Liver (tissue), 2 donors: ENCODE measurements around the gene COLEC12.

Experiments used
- JUND ChIP-seq, 2 donors: IDR thresholded peaks; 2 replicates each; pipeline ENCODE4 v1.6.1; 2016; ENCODE audit warnings: antibody characterized with exemption in 2 of 2
- TAF1 ChIP-seq: conservative IDR thresholded peaks from 2 replicates; pipeline ENCODE4 v1.6.1; 2016; ENCODE audit warnings: antibody characterized with exemption, mild to moderate bottlenecking
- donor health status: healthy.

DNA sequence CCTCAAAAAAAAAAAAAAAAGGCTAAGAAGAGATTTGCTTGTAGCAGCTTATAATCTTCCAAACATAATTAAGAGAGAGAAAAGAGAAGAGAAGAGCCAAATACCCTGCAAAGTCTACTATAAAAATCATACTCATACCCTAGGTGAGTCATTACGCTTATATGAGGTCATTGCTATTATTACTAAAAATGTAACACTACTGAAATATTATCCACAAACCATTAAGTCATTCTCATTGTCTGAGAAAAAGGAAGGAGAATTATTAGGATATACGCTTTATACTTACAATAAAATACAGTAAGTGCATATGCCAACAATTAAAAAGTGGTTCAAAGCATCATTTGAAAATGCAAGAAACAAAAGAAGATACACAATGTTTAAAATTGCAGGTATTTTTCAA, 66.5 kb downstream of the COLEC12 start:
- no peak for TF ChIP-seq JUND (IDR thresholded peaks at IDR 0.05)
- no peak for TF ChIP-seq TAF1
